ENCODE results near the gene CPVL. TPM values are rescaled to one million over a fixed set of nuclear protein-coding genes. Genes with fewer than 3 reads are reported as not detected.

The CPVL gene
- total and polyA plus RNA-seq, 11 donors = 68.8 to 247 (median 134) TPM

- intact Hi-C loops (cut with DNase I) = no loop called here
- no peaks in the 10 kb centered on the region for H3K4me1 ChIP-seq
- ATAC-seq (no peak), DNase-seq (no peak)
- H3K9me3 ChIP-seq = no peaks in the 10 kb centered on the region
- no peak overlapping the region for H3K4me3 ChIP-seq
- TF ChIP-seq POLR2A (IDR thresholded peaks at IDR 0.05) (no peak), CTCF (IDR thresholded peaks at IDR 0.05) (no peak)
- WGBS, 4 donors = 92 to 99% (median 98%) methylated on average over 4 of the region's 4 CpGs
- no peak overlapping the region for H3K27ac ChIP-seq
- no peaks in the 10 kb centered on the region for H3K27me3 ChIP-seq
- peaks cover 0 to 9% (median 0%) of the 10 kb centered on the region in 9 donors for H3K36me3 ChIP-seq
Observed at GRCh38 chr7:29077854-29078253, 68.5 kb downstream of the CPVL start.

GRCh38 chr7:29077176-29077575 is 69.2 kb downstream of the CPVL start:
- TF ChIP-seq POLR2A (IDR thresholded peaks at IDR 0.05) (no peak), CTCF (IDR thresholded peaks at IDR 0.05) (no peak)
- Histone ChIP-seq H3K36me3 (peaks cover 0 to 3% (median 0%) of the 10 kb centered on the region in 9 donors), H3K9me3 (no peaks in the 10 kb centered on the region), H3K4me3 (no peak overlapping the region), H3K27me3 (no peaks in the 10 kb centered on the region), H3K27ac (no peak overlapping the region), H3K4me1 (no peaks in the 10 kb centered on the region)
- intact Hi-C loops (cut with DNase I) = no loop called here
- ATAC-seq (no peak), DNase-seq (no peak)

- ATAC-seq = no peak
- H3K4me1 ChIP-seq = no peaks in the 10 kb centered on the region
- H3K27me3 ChIP-seq = no peaks in the 10 kb centered on the region
- DNase-seq = no peak
- H3K27ac ChIP-seq = no peak overlapping the region
- no peaks in the 10 kb centered on the region for H3K9me3 ChIP-seq
- WGBS, 4 donors = 86 to 88% (median 86%) methylated on average over 5 of the region's 5 CpGs
- peaks cover 0 to 4% (median 0%) of the 10 kb centered on the region in 9 donors for H3K36me3 ChIP-seq
- intact Hi-C loops (cut with DNase I) = no loop called here
- TF ChIP-seq POLR2A (IDR thresholded peaks at IDR 0.05) (no peak), CTCF (IDR thresholded peaks at IDR 0.05) (no peak)
- no peak overlapping the region for H3K4me3 ChIP-seq
Observed at GRCh38 chr7:29076631-29077030, 69.7 kb downstream of the CPVL start.

- no peak for TF ChIP-seq POLR2A (IDR thresholded peaks at IDR 0.05)
- no peak for TF ChIP-seq CTCF (IDR thresholded peaks at IDR 0.05)
- Histone ChIP-seq H3K36me3 (peaks cover 0 to 8% (median 0%) of the 10 kb centered on the region in 9 donors), H3K4me1 (peaks cover 0 to 3% (median 0%) of the 10 kb centered on the region in 12 donors), H3K27ac (no peak overlapping the region), H3K9me3 (no peaks in the 10 kb centered on the region), H3K4me3 (no peak overlapping the region), H3K27me3 (no peaks in the 10 kb centered on the region)
- ATAC-seq = no peak
- WGBS, 4 donors = 63 to 82% (median 75%) methylated on average over 1 of the region's 1 CpG
- no peak for DNase-seq
- intact Hi-C loops (cut with DNase I) = no loop called here
Observed at GRCh38 chr7:29075606-29076005, 70.7 kb downstream of the CPVL start.

Measured in heart left ventricle (tissue), 16 donors.